ENCODE measurements around the gene TMEM245.

GRCh38 chr9:109039539-109039938 lies 80.2 kb downstream of the TMEM245 start:
- no peak for TF ChIP-seq POLR2A (IDR thresholded peaks at IDR 0.05)
- TF ChIP-seq CTCF (IDR thresholded peaks at IDR 0.05) = no peak
- no peak for TF ChIP-seq EP300 (IDR thresholded peaks at IDR 0.05)
